Measurements from ENCODE around the gene ATRNL1.

The ATRNL1 gene

GRCh38 chr10:115976342-115976741 is 883.2 kb downstream of the ATRNL1 start:
- Histone ChIP-seq H2AFZ (ENCODE audit: low read depth, low read length) (no peak overlapping the region), H3K36me3 (ENCODE audit: insufficient read depth, low read length) (no peaks in the 10 kb centered on the region), H3K9ac (ENCODE audit: low read depth, low read length) (no peak overlapping the region), H3K4me2 (ENCODE audit: insufficient read depth, low read length) (no peak overlapping the region), H3K9me3 (ENCODE audit: insufficient read depth, low read length, severe bottlenecking) (no peaks in the 10 kb centered on the region), H3K4me1 (ENCODE audit: insufficient read depth, low read length) (no peaks in the 10 kb centered on the region), H4K20me1 (ENCODE audit: insufficient read depth, low read length) (no peaks in the 10 kb centered on the region), H3K4me3 (ENCODE audit: low read depth in 1 of 2, low read length in 2 of 2) (no peak overlapping the region), H3K27me3 (ENCODE audit: insufficient read depth, low read length, poor library complexity) (no peaks in the 10 kb centered on the region), H3K27ac (ENCODE audit: low read length) (no peak overlapping the region), H3K79me2 (ENCODE audit: insufficient read depth, low read length) (no peaks in the 10 kb centered on the region)
- DNase-seq (no peak), ATAC-seq (ENCODE audit: insufficient read depth, low read depth) (no peak)
- TF ChIP-seq CTCF (IDR thresholded peaks at IDR 0.05; ENCODE audit: borderline replicate concordance, extremely low read depth, low read length, poor library complexity, severe bottlenecking) (no peak), EZH2 (IDR thresholded peaks at IDR 0.05; ENCODE audit: borderline replicate concordance, low read depth, low read length, severe bottlenecking) (no peak)

GRCh38 chr10:115977855-115978254 is 884.7 kb downstream of the ATRNL1 start:
- no peak for ATAC-seq (ENCODE audit: insufficient read depth, low read depth)
- no peaks in the 10 kb centered on the region for H3K4me1 ChIP-seq (ENCODE audit: insufficient read depth, low read length)
- H3K9me3 ChIP-seq (ENCODE audit: insufficient read depth, low read length, severe bottlenecking), result no peaks in the 10 kb centered on the region

GRCh38 chr10:115979576-115979975 is 886.4 kb downstream of the ATRNL1 start:
- no peak for ATAC-seq (ENCODE audit: insufficient read depth, low read depth)

More at GRCh38 chr10:115977855-115978254, 884.7 kb downstream of the ATRNL1 start:
- no peaks in the 10 kb centered on the region for H3K36me3 ChIP-seq (ENCODE audit: insufficient read depth, low read length)
- TF ChIP-seq CTCF (IDR thresholded peaks at IDR 0.05; ENCODE audit: borderline replicate concordance, extremely low read depth, low read length, poor library complexity, severe bottlenecking) (no peak), EZH2 (IDR thresholded peaks at IDR 0.05; ENCODE audit: borderline replicate concordance, low read depth, low read length, severe bottlenecking) (no peak)
- H2AFZ ChIP-seq (ENCODE audit: low read depth, low read length), result no peak overlapping the region
- H3K4me3 ChIP-seq (ENCODE audit: low read depth in 1 of 2, low read length in 2 of 2), result no peak overlapping the region
- DNase-seq, result no peak
- H3K9ac ChIP-seq (ENCODE audit: low read depth, low read length), result no peak overlapping the region
- H3K79me2 ChIP-seq (ENCODE audit: insufficient read depth, low read length), result no peaks in the 10 kb centered on the region
- H4K20me1 ChIP-seq (ENCODE audit: insufficient read depth, low read length), result no peaks in the 10 kb centered on the region
- no peak overlapping the region for H3K4me2 ChIP-seq (ENCODE audit: insufficient read depth, low read length)
- H3K27me3 ChIP-seq (ENCODE audit: insufficient read depth, low read length, poor library complexity), result no peaks in the 10 kb centered on the region
- H3K27ac ChIP-seq (ENCODE audit: low read length), result no peak overlapping the region

More at GRCh38 chr10:115979576-115979975, 886.4 kb downstream of the ATRNL1 start:
- no peaks in the 10 kb centered on the region for H3K9me3 ChIP-seq (ENCODE audit: insufficient read depth, low read length, severe bottlenecking)
- H2AFZ ChIP-seq (ENCODE audit: low read depth, low read length), result no peak overlapping the region
- no peaks in the 10 kb centered on the region for H3K79me2 ChIP-seq (ENCODE audit: insufficient read depth, low read length)
- DNase-seq, result no peak
- no peaks in the 10 kb centered on the region for H3K36me3 ChIP-seq (ENCODE audit: insufficient read depth, low read length)
- H3K4me1 ChIP-seq (ENCODE audit: insufficient read depth, low read length), result no peaks in the 10 kb centered on the region
- no peak overlapping the region for H3K27ac ChIP-seq (ENCODE audit: low read length)
- H3K9ac ChIP-seq (ENCODE audit: low read depth, low read length), result no peak overlapping the region
- no peaks in the 10 kb centered on the region for H4K20me1 ChIP-seq (ENCODE audit: insufficient read depth, low read length)
- TF ChIP-seq EZH2 (IDR thresholded peaks at IDR 0.05; ENCODE audit: borderline replicate concordance, low read depth, low read length, severe bottlenecking) (no peak), CTCF (IDR thresholded peaks at IDR 0.05; ENCODE audit: borderline replicate concordance, extremely low read depth, low read length, poor library complexity, severe bottlenecking) (no peak)
- H3K27me3 ChIP-seq (ENCODE audit: insufficient read depth, low read length, poor library complexity), result no peaks in the 10 kb centered on the region
- H3K4me3 ChIP-seq (ENCODE audit: low read depth in 1 of 2, low read length in 2 of 2), result no peak overlapping the region
- H3K4me2 ChIP-seq (ENCODE audit: insufficient read depth, low read length), result no peak overlapping the region
